HepG2 (cell line): ENCODE results near the gene COA1. TPM values are rescaled to one million over a fixed set of nuclear protein-coding genes. Genes with fewer than 3 reads are reported as not detected.
A peak's percentile ranks its signal among the peaks of the same experiment; 100 is the strongest.
"Not testable (repeated sequence)": the region's sequence is repeated elsewhere in the genome, so short reads cannot be mapped to it uniquely, and the experiment has no call there.

Experiments used
- ATAC-seq: fragments of 200-7000 bp; cut with Tn5 transposase; 3 replicates; pipeline ENCODE4 v1.9.1; 2020; ENCODE audit warnings: mild to moderate bottlenecking, moderate library complexity
- BruUV-seq: library from RNA; stranded (reverse); fragments of 400-500 nt; replicated peaks from 2 replicates; lab custom pipeline; 2021; lab: Mats Ljungman, UMichigan
- CTCF ChIA-PET: fragments of 300-600 bp; formaldehyde crosslinking; extraction: SDS; loops from one replicate; lab custom pipeline; 2021; ENCODE audit warnings: low total read pairs, inconsistent platforms, low intra/inter-chr PET ratio; lab: Yijun Ruan, JAX
- POLR2A ChIA-PET: fragments of 350-600 bp; sonication (Branson Sonifier 250); formaldehyde crosslinking; loops from one replicate; lab custom pipeline; 2020; ENCODE audit warnings: antibody characterized with exemption, inconsistent platforms; lab: Yijun Ruan, JAX
- DNase-seq: peaks from one replicate; pipeline ENCODE4 v3.0.0-alpha.2; 2015; ENCODE audit warnings: low spot score
- FAIRE-seq: peaks from 3 replicates; lab custom pipeline; 2011; peaks lifted over from hg19 to GRCh38; lab: Jason Lieb, UNC
- H2AFZ ChIP-seq: one replicate; pipeline ENCODE4 v1.6.1; 2011; ENCODE audit warnings: low read length, inconsistent platforms
- H3K27ac ChIP-seq: fragments of 300-600 bp; 3 replicates; pipeline ENCODE4 v1.8.0; 2011; ENCODE audit warnings: mixed run types, mild to moderate bottlenecking, mixed read lengths, low read length, inconsistent platforms; ENCODE audit not compliant: insufficient read depth; ENCODE audit errors: extremely low read length
- H3K27me3 ChIP-seq, 2 experiments: fragments of 200-600 bp in 1 of 2; 2 replicates in 1 of 2; 3 replicates in 1 of 2; pipeline versions ENCODE4 v1.6.0 to v1.8.0; 2011; ENCODE audit warnings: low read length in 2 of 2, mild to moderate bottlenecking in 2 of 2, moderate library complexity in 2 of 2, inconsistent platforms in 1 of 2; ENCODE audit not compliant: insufficient read depth in 2 of 2, control insufficient read depth in 1 of 2
- H3K36me3 ChIP-seq, 2 experiments: fragments of 200-600 bp in 1 of 2; replicated peaks in 1 of 2; 2 replicates in 1 of 2; 3 replicates in 1 of 2; pipeline versions ENCODE4 v1.5.1 to v1.8.0; 2011; ENCODE audit warnings: low read length in 2 of 2, inconsistent platforms in 1 of 2; ENCODE audit not compliant: insufficient read depth in 2 of 2, control insufficient read depth in 1 of 2
- H3K4me1 ChIP-seq: 2 replicates; pipeline ENCODE4 v1.5.1; 2012; ENCODE audit warnings: low read length, inconsistent platforms; ENCODE audit not compliant: insufficient read depth
- H3K4me2 ChIP-seq: 2 replicates; pipeline ENCODE4 v1.6.0; 2011; ENCODE audit warnings: low read depth, low read length, inconsistent platforms
- H3K4me3 ChIP-seq, 3 experiments: fragments of 200-600 bp in 1 of 3; sonication (generic), shearing (Covaris generic) in 1 of 3; replicated peaks in 1 of 3; 2 replicates each; pipeline ENCODE4 v1.5.1; 2011 to 2016; ENCODE audit warnings: low read length in 3 of 3, inconsistent platforms in 2 of 3, low read depth in 2 of 3, mild to moderate bottlenecking in 2 of 3, control low read depth in 1 of 3, mixed read lengths in 1 of 3; ENCODE audit not compliant: insufficient read depth in 1 of 3
- H3K79me2 ChIP-seq: one replicate; pipeline ENCODE4 v1.6.1; 2011; ENCODE audit warnings: low read length, inconsistent platforms; ENCODE audit not compliant: insufficient read depth
- H3K9ac ChIP-seq: 2 replicates; pipeline ENCODE4 v1.6.0; 2011; ENCODE audit warnings: mild to moderate bottlenecking, low read depth, low read length, inconsistent platforms; ENCODE audit not compliant: insufficient read depth
- H3K9me3 ChIP-seq: 2 replicates; pipeline ENCODE4 v1.5.1; 2012; ENCODE audit warnings: mild to moderate bottlenecking, low read length
- H4K20me1 ChIP-seq: 2 replicates; pipeline ENCODE4 v1.6.0; 2011; ENCODE audit warnings: inconsistent platforms, mild to moderate bottlenecking, low read length, moderate library complexity; ENCODE audit not compliant: insufficient read depth
- DR1 ChIP-seq: sonication (generic); formaldehyde crosslinking; IDR thresholded peaks from 2 replicates; pipeline ENCODE4 v1.8.0; 2021; ENCODE audit warnings: mild to moderate bottlenecking, missing genetic modification reagents, inconsistent platforms
- GFI1 ChIP-seq: sonication (generic); formaldehyde crosslinking; IDR thresholded peaks from 2 replicates; pipeline ENCODE4 v1.5.0; 2020; ENCODE audit warnings: missing genetic modification reagents, mild to moderate bottlenecking, borderline replicate concordance
- MAFK ChIP-seq, 2 experiments: IDR thresholded peaks in 1 of 2; conservative IDR thresholded peaks in 1 of 2; 2 replicates each; pipeline ENCODE4 v1.6.1; 2011; ENCODE audit warnings: improper control_type of control experiment in 2 of 2, low read length in 2 of 2
- RBM22 ChIP-seq: fragments of 200-400 bp; formaldehyde crosslinking; optimal IDR thresholded peaks from 2 replicates; pipeline ENCODE3; 2017; ENCODE audit warnings: mild to moderate bottlenecking, low read length, moderate library complexity
- ZNF615 ChIP-seq: sonication (generic); formaldehyde crosslinking; IDR thresholded peaks from 2 replicates; pipeline ENCODE4 v1.5.0; 2020; ENCODE audit warnings: mild to moderate bottlenecking, missing genetic modification reagents, borderline replicate concordance
- WGBS: methylation state at CpG from one replicate; pipeline ENCODE4 v1.1.6; 2017; ENCODE audit warnings: low lambda C conversion rate; 5-methylcytosine and 5-hydroxymethylcytosine counted together
- in situ Hi-C: cut with HindIII; loops from 2 replicates; pipeline ENCODE4 v1.10.0; 2017; ENCODE audit warnings: low pct_unique_long_range_greater_than_20kb; ENCODE audit not compliant: extremely low pct_ligation_motif_present
- intact Hi-C: fragments of 100-400 bp; cut with micrococcal nuclease; formaldehyde crosslinking; loops from one replicate; pipeline ENCODE4 v1.10.0; 2022; ENCODE audit not compliant: unreplicated experiment
- polyA plus RNA-seq, 8 experiments: library from polyadenylated mRNA; depleted of rRNA in 3 of 8; stranded (reverse) in 7 of 8; unstranded in 1 of 8; fragments of >200 nt; fragmentation: Illumina TruSeq in 4 of 8; extraction: Trizol in 4 of 8; gene quantifications; 2 replicates each; pipeline versions ENCODE4 v1.2.1 to v1.2.3, GENCODE V29; 2011 to 2016; ENCODE audit warnings: low read depth in 4 of 8, missing spikeins in 1 of 8, mixed read lengths in 1 of 8; ENCODE audit not compliant: insufficient read depth in 1 of 8
- total RNA-seq, 5 experiments: library from RNA; depleted of rRNA; stranded (reverse); fragments of >200 nt; fragmentation: Illumina TruSeq; extraction: Trizol; gene quantifications; 2 replicates each; pipeline ENCODE4 v1.2.3, GENCODE V29; 2016; ENCODE audit warnings: low read depth in 1 of 5

Gene COA1
- total and polyA plus RNA-seq, 2 of the 13 experiments (the other 11 are each of a cell fraction or from before 2014, with no cell fraction given), result 33.2 to 65.7 TPM

DNA sequence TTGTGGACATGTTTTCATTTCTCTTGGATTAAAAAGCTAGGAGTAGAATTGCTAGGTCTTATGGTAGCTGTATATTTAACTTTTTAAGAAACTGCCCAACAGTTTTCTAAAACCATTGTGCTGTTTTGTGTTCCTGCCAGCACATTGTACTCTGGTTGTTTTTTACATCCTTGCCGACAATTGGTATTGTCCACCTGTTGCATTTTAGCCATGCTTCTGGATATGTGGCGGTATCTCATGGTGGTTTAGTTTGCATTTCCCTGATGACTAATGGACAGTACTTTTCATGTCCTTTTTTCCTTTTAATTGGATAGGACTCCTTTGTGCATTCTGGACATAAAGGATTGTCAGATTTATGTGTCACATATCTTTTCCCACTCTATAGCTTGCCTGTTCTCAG is 100.9 kb downstream of the COA1 start:
- H2AFZ ChIP-seq, result no peak overlapping the region
- no TSS peak for BruUV-seq

DNA sequence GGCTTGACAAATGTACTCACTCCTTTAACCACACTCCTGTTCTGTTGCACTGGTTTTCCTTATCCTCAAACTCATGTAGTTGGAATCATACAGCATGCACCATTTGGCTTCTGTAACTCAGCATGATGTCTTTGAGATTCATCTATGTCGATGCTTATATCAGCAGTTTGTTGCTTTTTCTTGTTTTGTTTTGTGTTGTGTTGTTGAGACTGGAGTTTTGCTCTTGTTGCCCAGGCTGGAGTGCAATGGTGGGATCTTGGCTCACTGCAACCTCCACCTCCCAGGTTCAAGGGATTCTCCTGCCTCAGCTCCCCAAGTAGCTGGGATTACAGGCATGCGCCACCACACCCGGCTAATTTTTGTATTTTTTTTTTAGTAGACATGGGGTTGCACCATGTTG is 101.5 kb downstream of the COA1 start:
- H3K4me1 ChIP-seq, ATAC-seq, CTCF ChIA-PET, H3K4me2 ChIP-seq, H3K4me3 ChIP-seq, FAIRE-seq, BruUV-seq, H3K79me2 ChIP-seq, H3K27me3 ChIP-seq, H3K9ac ChIP-seq, POLR2A ChIA-PET, H3K27ac ChIP-seq, H4K20me1 ChIP-seq, H3K9me3 ChIP-seq, H2AFZ ChIP-seq, intact Hi-C loops, in situ Hi-C loops, DNase-seq: not testable (repeated sequence)
- peaks cover 6 to 32% of the 10 kb centered on the region in 2 experiments; a peak in 4 of 5 replicates for H3K36me3 ChIP-seq
- 100% methylated on average over 3 of the region's 3 CpGs for WGBS
- TF ChIP-seq RBM22 (peak; percentile 58), MAFK (conservative IDR thresholded peaks at IDR 0.05 in 1 of 2, IDR thresholded peaks at IDR 0.05 in 1 of 2; ENCODE audit: low read length in 2 of 2) (0 out of 4 replicates have a peak, but pooled peaks of 1 of the 2 experiments have one; percentile 3)

More for the DNA sequence above, 100.9 kb downstream of the COA1 start:
- FAIRE-seq (no peak), ATAC-seq (no peak), DNase-seq (no peak)
- Histone ChIP-seq H3K9ac (no peak overlapping the region), H4K20me1 (no peaks in the 10 kb centered on the region), H3K4me3 (no peak overlapping the region), H3K9me3 (no peaks in the 10 kb centered on the region), H3K4me1 (peaks cover 6% of the 10 kb centered on the region), H3K79me2 (no peaks in the 10 kb centered on the region), H3K4me2 (no peak overlapping the region), H3K36me3 (peaks cover 7 to 36% of the 10 kb centered on the region in 2 experiments; a peak in 4 of 5 replicates), H3K27me3 (no peaks in the 10 kb centered on the region), H3K27ac (no peak overlapping the region)
- CTCF ChIA-PET, result no interaction called here
- POLR2A ChIA-PET, result interaction anchor here (1.1 kb wide), 1 partner anchor 11 kb away, joined by 4 read pairs; no protein-coding TSS in a partner anchor
- no peak for TF ChIP-seq GFI1 (CRISPR knock-in tag)
- no peak for TF ChIP-seq DR1 (CRISPR knock-in tag)
- TF ChIP-seq ZNF615, result no peak
- intact Hi-C loops (no loop called here), in situ Hi-C loops (no loop called here)
- 100% methylated on average over 2 of the region's 2 CpGs for WGBS
